ENCODE results near the gene TLE1.
A peak's percentile ranks its signal among the peaks of the same experiment; 100 is the strongest.

TLE1 gene

GRCh38 chr9:81542118-81542889 lies 147.0 kb downstream of the TLE1 start:
- DNase-seq: no peak

GRCh38 chr9:81540142-81540710 lies 149.1 kb downstream of the TLE1 start:
- DNase-seq: no peak

DNA sequence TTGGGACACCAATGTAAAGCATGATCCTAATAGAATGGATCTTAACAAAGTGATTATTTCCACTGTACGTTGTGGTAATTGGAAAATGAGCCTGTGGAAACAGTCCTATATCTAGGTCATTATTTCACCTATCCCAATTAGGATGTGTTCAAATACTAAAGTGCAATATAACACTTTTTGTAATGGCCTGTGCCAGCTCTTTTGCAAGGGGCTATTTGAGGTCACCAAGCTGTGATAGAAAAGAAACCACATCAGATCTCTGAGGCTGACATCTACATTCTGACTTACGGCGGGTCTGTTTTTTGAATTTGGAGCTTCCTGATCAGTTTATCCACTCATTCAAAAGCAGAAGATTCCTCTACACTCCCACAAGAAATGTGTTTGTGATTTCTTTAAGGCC lies 150.0 kb downstream of the TLE1 start:
- DNase-seq: peak; percentile 5

DNA sequence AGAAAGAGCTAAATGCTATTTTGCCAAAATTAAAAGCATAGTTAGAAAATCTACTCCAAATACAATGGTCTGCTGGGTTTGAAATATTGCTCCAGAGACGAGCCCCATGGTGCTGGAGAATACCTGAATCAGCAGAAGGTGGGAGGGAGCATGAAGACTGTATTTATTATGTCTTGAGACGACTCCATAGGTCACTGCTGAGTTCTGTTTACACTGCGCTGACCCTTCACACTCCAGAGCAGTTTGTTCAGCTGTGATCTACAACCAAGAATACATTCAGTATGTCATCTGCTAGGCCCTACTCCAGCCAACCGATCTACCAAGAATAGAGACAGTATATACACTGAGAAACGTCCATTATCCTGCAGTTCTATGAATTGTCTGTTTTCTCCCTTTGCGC lies 150.5 kb downstream of the TLE1 start:
- DNase-seq: no peak

DNA sequence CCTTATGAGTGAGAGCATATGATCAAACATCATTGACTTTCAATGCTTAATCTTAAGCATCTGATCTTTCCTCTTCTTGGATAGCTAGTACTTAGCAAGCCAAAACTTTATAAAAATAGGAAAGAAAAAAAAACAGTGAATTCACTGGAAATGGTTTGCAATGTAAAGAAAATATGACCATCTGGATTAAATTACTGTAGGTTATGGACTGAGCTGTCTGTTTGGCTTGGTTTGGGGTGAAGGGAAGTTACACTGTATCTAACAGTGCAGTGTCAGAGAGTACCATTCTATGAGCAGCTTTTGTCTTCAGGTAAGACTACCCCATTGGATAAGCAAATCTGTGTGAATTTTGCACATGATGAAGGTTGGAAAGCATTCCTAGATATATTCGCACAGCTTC lies 151.4 kb downstream of the TLE1 start:
- DNase-seq: no peak

DNA sequence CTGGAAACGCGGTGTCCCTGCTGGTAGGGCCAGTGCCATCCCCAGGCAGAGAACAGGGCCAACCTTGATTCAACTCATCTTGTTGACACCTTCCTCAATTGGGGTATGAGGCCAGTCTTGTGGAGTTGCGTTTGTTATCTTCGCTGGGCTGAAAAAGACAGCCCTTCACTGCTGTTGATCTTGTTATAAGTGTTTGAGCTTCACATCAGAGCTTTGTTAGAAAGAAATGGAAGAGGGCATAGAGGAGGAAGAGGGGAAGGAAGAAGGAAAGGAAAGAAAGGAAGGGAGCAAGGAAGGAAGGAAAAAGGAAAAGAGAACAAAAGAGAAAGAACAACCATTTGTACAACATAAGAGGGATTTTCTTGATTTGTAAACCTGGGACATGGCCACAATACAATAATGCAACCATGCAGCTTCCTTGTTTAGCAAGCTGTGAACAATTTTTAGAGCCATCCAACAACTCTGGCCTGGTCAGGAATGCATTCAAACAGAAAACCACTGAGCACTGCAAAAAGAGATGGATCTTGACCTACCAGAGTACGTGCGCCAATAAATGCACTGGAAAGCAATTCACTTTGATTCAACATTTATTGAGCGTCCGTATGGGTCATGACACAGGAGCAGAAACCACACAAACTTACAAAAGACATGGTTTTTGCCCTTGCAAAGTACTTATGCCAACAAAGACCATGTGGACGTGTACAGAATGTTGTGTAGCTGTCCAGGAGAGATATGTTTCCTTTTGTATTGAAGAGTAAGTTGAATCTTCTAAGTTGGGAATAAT lies 152.9 kb downstream of the TLE1 start:
- no peak for DNase-seq

DNA sequence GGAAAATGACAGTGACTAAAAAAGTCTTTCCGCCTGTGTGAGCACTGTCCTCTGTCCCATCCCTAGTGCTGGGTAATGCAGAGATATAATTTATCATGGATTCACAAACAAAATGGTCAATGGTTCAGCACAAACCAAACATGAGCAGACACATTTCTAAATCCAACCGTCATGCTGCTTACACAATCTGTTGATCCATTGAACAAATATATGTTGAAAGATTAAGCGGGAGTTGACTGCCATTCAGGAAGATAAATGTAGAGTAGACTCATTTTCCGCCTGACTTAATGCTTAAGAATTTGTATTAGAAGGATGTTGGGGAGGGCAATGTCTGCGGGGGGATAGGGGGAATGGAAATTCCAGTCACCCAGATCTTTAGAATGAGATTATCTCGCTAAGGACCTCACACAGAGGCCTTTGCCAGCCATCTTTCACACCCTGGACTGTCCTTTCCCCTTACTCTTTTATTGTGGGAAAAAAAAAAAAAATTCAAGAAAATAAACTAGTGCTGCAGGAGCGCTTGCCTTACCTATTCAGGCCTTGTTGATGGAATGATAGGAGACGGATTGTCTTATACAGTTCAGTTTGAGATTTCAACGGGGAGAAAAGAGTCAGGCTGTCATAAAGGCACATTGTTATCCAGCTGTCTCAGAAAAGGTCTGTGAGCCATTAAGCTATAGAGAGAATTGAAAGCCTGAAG lies 153.7 kb downstream of the TLE1 start:
- no peak for DNase-seq

DNA sequence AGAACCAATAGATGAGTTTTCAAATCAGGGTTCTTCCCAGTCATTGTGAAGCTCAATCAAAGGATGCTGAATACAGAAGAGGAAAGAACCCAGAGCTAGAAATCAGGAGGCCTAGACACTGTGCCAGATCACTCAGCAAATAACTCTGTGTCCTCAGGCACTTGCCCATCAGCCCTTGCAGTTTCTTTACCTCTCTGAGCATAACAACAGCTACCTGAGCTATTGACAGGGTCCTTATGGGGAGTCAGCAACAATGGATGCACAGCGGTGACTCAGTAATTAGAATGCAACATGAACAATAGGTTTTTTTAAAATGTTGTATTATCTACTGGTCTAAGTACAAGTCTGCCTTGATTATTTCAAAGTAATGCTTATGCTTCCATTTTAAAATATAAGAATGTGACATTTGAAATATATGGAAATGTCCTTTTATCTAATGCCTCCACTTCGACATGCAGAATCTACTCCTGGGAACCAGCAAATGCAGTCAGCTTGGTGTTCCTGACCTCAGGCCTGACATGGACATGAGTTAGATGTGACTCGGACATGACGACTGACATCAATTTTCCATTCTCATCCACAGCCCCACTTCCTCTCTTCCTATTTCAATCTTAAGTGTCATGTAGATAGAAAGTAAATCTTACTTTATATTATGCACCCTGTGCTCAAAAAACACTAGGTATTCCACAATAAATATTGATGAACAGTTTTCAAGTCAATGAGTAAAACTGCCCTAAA lies 155.0 kb downstream of the TLE1 start:
- no peak for DNase-seq
